ENCODE measurements around the gene TWF1. TPM values are rescaled to one million over a fixed set of nuclear protein-coding genes. Genes with fewer than 3 reads are reported as not detected.

The TWF1 gene
- total and polyA plus RNA-seq, 9 of the 15 experiments (the other 6 are each of a cell fraction or from before 2014, with no cell fraction given): 10.3 to 29.4 (median 23.4) TPM

- TF ChIP-seq ATF4 (CRISPR knock-in tag; IDR thresholded peaks at IDR 0.05) (no peak), PKNOX1 (IDR thresholded peaks at IDR 0.05) (no peak), VEZF1 (CRISPR knock-in tag; IDR thresholded peaks at IDR 0.05) (peak; percentile 76), PBX2 (CRISPR knock-in tag; IDR thresholded peaks at IDR 0.05; ENCODE audit: low read depth) (no peak), PBX2 (tag; conservative IDR thresholded peaks at IDR 0.05; ENCODE audit: low read depth) (no peak), RBM22 (IDR thresholded peaks at IDR 0.05; ENCODE audit: low read depth, low read length, poor library complexity, severe bottlenecking) (no peak), PHF8 (IDR thresholded peaks at IDR 0.05; ENCODE audit: borderline replicate concordance, low read length) (peak; percentile 98), MCM2 (IDR thresholded peaks at IDR 0.05; ENCODE audit: low read depth) (no peak), ATF7 (IDR thresholded peaks at IDR 0.05) (peak; percentile 81), SAFB2 (IDR thresholded peaks at IDR 0.05; ENCODE audit: borderline replicate concordance, low read depth, low read length, severe bottlenecking) (no peak), ZBTB34 (CRISPR knock-in tag; IDR thresholded peaks at IDR 0.05) (no peak), FIP1L1 (IDR thresholded peaks at IDR 0.05; ENCODE audit: low read depth, low read length, poor library complexity, severe bottlenecking) (peak; percentile 32), ZNF3 (CRISPR knock-in tag; IDR thresholded peaks at IDR 0.05) (no peak), ZBTB7A (IDR thresholded peaks at IDR 0.05; ENCODE audit: borderline replicate concordance, control insufficient read depth, low read depth, low read length) (no peak; the same call in 1 of the 2 replicates), LEF1 (IDR thresholded peaks at IDR 0.05) (no peak), FOXK1 (CRISPR knock-in tag; IDR thresholded peaks at IDR 0.05; ENCODE audit: borderline replicate concordance) (no peak), NCOA4 (IDR thresholded peaks at IDR 0.05; ENCODE audit: partially characterized antibody) (no peak), ZNF699 (CRISPR knock-in tag; IDR thresholded peaks at IDR 0.05; ENCODE audit: insufficient replicate concordance) (no peak)
Measured at GRCh38 chr12:43805860-43806736, at the start of gene TWF1 (continued).
